Measurements from ENCODE around the gene TEDC2. TPM values are rescaled to one million over a fixed set of nuclear protein-coding genes. Genes with fewer than 3 reads are reported as not detected.

The TEDC2 gene
- total RNA-seq, 2 donors from 2014 or later, result 14.8 to 19.7 TPM

DNA sequence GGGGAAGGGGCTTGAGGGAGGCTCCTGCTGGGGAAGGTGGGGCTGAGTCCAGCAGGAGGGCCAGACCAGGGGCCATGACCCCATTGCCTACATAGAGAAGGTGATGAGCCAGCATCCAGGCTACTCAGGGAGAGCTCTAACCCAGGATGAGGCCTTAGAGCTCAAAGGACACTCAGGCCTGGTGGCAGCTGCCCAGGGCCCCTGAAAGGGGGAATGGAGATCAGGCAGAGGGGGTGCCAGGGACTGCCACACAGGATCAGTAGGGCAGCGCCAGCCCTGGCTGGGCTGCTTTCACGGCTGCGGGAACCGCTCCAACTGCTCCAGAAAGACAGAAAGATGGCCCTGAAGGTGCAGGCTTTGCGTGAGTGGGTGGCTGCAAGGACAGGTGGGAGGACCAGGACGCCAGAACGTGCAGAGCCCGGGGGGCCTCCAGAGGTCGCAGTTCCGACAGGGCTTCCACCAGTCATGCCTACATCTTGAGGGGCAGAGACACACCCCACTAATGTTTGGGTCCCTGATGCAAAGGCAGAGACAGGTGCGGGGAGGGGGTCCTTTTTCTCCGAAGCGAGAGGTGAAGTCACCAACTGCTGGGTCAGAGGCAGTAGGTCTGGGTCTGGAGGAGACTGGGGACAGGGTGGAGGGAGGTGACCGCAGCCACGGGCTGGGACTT lies 53.0 kb downstream of the TEDC2 start:
- Mint-ChIP-seq H3K4me1 (peaks cover 24% of the 10 kb centered on the region), H3K4me3 (peak overlapping the region; percentile 78), H3K27me3 (no peaks in the 10 kb centered on the region), H3K36me3 (ENCODE audit: low read depth) (peaks cover 37% of the 10 kb centered on the region), H3K27ac (peak overlapping the region; percentile 90), H3K9me3 (no peaks in the 10 kb centered on the region)
- no peak for ATAC-seq (replicated peaks)

DNA sequence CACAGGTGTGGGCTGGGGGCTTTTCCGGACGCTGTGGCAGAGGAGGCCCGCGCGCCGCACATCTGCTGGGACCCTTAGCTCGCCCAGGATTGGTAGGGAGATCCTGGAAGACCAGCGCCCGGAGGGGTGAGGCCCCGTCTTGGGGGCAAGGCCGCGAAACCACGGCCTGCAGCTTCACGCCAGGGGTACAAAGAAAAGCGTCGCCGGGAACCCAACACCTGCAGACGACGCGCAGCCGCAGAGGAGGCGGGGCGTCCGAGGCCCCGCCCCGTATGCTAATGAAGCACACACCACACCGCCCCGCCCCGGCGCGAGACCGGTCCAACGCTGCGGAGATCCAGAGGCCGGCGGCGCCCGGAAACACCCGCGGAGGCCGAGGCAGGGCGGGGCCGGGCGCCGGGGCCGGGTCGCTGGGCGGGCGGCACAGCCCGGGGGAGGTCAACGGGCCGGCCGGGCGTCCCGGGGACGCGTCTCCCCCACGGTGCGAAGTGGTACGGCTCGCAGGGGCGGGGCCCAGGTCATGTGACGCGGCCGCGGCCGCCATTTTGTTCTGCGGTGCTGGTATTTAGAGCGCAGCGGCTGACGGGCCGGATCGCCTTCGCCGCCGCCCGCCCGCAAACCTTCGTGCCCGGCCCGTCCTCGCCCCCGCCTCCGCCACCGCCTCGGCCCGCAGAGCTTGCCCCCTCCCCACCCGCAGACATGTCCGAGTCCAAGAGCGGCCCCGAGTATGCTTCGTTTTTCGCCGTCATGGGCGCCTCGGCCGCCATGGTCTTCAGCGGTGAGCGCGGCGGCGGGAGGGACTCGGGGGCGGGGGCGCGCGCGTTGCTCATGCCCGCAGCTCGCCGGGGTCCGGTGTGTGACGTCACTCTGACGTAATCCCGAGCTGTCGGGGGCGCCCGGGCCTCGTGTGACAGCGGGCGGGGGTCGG lies 53.8 kb downstream of the TEDC2 start, which contains the start of gene ATP6V0C:
Gene ATP6V0C (plus strand): TSS at position 548 of the 928 bp plus-strand sequence. CDS start 152 bp downstream, at position 700.
- Mint-ChIP-seq H3K9me3 (no peaks in the 10 kb centered on the region), H3K27me3 (no peaks in the 10 kb centered on the region), H3K4me1 (peaks cover 24% of the 10 kb centered on the region), H3K4me3 (peak within 1 kb of the TSS; percentile 82), H3K36me3 (ENCODE audit: low read depth) (peaks cover 37% of the 10 kb centered on the region), H3K27ac (peak within 1 kb of the TSS; percentile 92)
- ATAC-seq (replicated peaks), result peak; percentile 92

Other genes with a start within 250 kb of the TEDC2 start
- 1 to 10 TPM; 6.9 to 8.9 TPM for gene BRICD5, start 249.2 kb upstream of the TEDC2 start, total RNA-seq
- 10 to 100 TPM; 11.6 to 21.6 TPM for gene PGP, start 245.3 kb upstream of the TEDC2 start, total RNA-seq
- gene E4F1, start 236.5 kb upstream of the TEDC2 start, total RNA-seq, result 10 to 100 TPM; 20.1 to 22.8 TPM
- gene DNASE1L2, start 223.7 kb upstream of the TEDC2 start, total RNA-seq, result 1 to 10 TPM; 2.4 to 2.7 TPM
- 10 to 100 TPM; 36.7 to 50.6 TPM for gene ECI1, start 208.5 kb upstream of the TEDC2 start, total RNA-seq
- 100 to 1,000 TPM; 205 to 314 TPM for gene RNPS1, start 192.0 kb upstream of the TEDC2 start, total RNA-seq
- gene ABCA3, start 119.4 kb upstream of the TEDC2 start, total RNA-seq, result 1 to 10 TPM; 4.7 to 5.2 TPM
- 10 to 100 TPM; 59.6 to 64.5 TPM for gene CCNF, start 30.7 kb upstream of the TEDC2 start, total RNA-seq
- under 1 TPM in 1 of 2 donors, not detected in 1; 0.21 TPM for gene NTN3, start 11.2 kb downstream of the TEDC2 start, total RNA-seq
- gene TBC1D24, start 15.0 kb downstream of the TEDC2 start, total RNA-seq, result 10 to 100 TPM; 10.8 to 16.1 TPM
- 100 to 1,000 TPM in 1 of 2 donors, 10 to 100 TPM in 1; 98.5 to 128 TPM for gene ATP6V0C, start 53.8 kb downstream of the TEDC2 start, total RNA-seq
- 10 to 100 TPM; 39.6 to 54.5 TPM for gene AMDHD2, start 60.3 kb downstream of the TEDC2 start, total RNA-seq
- not detected for gene CEMP1, start 71.3 kb downstream of the TEDC2 start, total RNA-seq
- 10 to 100 TPM; 52.1 to 67.7 TPM for gene PDPK1, start 77.9 kb downstream of the TEDC2 start, total RNA-seq
- 10 to 100 TPM; 42.2 to 79.1 TPM for gene KCTD5, start 222.4 kb downstream of the TEDC2 start, total RNA-seq